NCI-H1105 treated with DMSO at 0.1 percent for 48 hours (cell line): ENCODE results near the gene ANKRD27.
"Not testable (repeated sequence)": the region's sequence is repeated elsewhere in the genome, so short reads cannot be mapped to it uniquely, and the experiment has no call there.

ENCODE experiments used
- DNase-seq: peaks from one replicate; lab custom pipeline; 2025; lab: John Stamatoyannopoulos, UW

Gene ANKRD27

DNA sequence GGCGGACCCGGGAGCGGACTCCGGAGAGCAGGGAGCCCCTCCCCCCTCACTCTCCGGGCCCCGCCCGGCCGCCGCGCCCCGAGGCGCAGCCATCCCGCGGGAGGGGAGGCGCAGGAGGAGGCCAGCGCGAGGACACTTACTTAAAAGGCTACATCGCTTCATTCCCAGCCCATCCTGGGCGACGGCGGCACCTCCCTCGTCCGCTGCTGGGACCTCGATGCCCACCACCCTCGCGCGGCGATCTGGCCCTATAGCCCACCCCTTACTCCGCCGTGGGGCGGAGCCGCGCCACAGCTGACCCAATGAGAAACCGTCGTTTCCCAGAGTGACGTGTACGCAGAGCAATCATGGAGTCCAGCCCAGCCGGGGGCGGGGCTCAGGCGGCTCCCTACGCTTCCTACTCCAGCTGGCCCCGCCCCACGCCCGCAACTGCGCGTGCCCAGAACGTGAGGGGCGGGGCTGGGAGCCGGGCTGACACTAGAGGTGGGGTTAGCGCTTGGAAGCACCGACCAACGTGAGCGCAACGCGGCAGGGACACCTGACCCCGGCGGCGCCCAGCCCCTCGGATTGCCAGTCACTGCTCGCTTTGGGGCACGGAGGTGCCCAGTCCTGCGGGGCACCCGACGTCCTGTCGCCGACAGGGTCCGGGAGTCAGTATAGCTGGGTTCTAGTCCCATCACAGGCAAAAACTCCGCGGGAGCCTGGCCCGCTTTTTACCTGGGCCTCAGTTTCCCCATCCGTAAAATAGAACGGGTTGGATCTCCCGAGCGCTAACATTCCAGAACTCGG lies at the start of gene ANKRD27:
Gene ANKRD27 (minus strand): TSS at position 250 of the 789 bp plus-strand sequence. CDS start 16,165 bp downstream, outside the sequence.
- peak; percentile 98 for DNase-seq

DNA sequence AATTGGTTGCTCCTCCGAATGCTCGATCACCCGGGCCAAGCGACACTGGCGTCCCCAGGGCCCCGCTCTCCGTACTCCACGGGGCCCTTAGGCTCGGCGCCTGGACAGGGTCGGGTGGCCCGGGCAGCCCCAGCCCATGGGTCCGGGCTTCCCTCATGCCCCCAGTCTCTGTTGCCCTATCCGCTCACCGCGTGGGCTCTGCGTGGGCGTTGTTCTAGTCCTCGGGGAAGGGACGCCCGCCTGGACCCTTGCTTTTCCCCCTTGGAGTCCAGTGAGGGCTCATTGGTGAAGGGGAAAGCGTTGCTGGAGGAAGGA lies 45.9 kb upstream of the ANKRD27 start:
- no peak for DNase-seq

DNA sequence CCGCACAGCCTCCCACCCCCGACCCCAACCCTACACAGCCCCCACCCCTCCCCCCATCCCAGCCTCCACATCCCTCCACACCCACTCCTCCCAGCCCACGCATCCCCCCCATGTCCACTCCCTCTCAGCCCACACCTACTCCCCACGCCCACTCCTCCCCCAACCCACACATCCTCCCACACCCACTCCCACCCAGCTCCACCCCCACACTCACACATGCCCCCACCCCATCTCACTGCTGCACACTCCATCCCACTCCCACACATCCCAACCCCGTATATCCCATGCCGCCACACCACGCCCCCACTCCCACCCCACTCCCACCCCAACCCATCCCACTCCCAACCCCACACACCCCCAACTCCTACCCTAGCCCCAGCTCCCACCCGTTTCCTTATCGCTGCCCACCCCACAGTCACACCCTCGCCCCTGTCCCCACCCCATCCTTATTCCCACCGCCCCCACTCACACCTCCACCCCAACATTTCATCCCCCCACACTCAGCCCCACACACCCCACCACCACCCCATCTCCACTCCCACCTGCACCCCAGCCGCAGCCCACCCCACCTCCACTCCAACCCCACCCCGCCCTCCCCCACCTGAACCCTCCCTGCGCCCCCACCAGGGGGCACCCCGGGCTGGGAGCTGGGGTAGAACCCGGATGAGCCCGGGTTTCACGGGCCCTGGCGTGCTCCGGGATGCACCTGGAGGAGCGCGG lies 45.4 kb upstream of the ANKRD27 start:
- no peak for DNase-seq

DNA sequence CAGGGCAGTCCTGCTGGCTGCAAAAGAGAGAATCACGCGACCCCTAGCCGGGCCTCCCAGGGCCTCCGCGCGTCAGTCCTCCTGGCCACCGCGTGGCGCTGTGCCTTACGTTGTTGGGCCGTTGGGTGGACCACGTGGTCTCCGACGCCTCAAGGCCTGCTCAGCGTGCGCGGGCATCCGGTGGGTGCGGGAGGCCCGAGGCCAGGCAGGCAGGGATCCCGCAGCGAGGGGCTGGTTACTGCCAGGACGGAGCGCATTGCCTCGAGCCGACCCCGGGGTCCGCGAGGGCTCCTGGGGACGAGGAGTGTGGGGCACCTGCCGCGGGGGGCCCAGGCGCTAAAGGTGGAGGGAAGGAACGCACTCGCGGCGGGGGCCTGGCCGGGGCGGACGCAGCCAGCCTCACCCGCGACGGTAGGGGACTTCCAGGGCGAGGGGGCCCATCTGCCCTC lies 44.7 kb upstream of the ANKRD27 start, which contains the start of gene TDRD12:
Gene TDRD12 (plus strand): TSS at position 157 of the 449 bp plus-strand sequence. CDS start 306 bp downstream, outside the sequence.
- DNase-seq: no peak

DNA sequence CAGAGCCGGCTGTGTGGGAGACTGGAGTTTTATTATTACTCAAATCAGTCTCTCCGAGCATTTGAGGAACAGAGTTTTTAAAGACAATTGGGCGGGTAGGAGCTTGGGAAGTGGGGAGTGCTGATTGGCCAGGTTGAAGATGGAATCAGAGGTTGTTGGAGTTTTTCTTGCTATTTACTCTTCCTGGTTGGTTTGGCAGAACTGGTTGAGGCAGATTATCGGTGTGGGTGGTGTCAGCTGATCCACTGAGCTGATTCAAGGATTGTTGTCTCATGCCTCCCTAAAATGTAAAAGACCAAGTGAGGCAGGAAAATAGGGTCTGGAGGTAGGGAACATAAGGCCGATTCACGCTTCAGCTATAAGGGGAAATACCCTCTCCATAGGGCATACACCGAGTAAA lies 43.3 kb upstream of the ANKRD27 start:
- DNase-seq: no peak

DNA sequence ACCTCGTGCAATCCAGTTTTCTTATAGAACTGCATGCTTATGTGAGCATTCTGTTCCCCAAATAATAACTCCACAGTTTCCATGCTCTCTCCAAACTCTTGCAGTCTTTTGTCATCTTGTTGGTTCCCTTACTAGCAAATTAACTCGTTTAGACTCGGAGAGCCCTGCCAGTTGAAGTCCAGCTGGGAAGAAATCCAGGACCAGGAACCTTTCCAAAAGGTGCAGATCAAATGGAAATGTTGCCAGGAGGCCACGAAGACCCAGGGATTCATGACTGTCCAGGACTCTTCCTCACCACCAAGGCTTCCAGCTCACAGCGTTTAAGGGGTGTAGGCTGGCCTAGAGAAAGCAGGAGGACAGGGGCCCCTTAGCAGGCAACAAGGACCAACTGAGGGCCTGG lies 42.5 kb upstream of the ANKRD27 start:
- no peak for DNase-seq

DNA sequence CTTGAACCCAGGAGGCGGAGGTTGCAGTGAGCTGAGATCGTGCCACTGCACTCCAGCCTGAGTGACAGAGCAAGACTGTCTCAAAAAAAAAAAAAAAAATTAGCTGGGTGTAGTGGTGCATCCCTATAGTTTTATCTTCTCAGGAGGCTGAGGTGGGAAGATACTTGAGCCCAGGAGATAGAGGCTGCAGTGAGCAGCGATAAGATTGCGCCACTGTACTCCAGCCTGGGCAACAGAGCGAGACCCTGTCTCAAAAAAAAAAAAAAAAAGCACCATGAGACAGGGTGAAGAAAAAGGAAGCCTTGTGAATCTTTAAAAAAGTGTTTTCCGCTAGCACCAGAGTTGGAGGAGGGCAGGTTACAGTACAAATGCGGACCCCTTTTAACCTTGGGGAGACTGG lies 41.2 kb upstream of the ANKRD27 start:
- DNase-seq: not testable (repeated sequence)

DNA sequence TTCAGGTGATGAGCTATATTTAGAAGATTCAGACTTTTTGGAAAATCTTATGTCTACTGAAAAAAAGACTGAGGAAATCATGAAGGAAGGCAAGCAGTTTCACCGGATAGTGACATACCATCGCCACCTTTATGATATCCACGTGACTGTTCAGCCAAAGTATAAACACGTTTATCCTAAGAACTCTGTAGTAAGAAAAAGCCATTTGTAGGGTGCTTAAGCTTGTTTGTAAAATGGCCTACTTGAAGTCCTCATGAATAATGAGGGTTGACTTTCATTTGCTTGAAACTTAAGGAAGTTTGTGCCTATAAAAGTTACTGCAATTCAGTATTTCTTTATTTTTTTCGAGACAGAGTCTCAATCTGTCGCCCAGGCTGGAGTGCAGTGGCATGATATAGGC lies 36.8 kb upstream of the ANKRD27 start:
- no peak for DNase-seq

DNA sequence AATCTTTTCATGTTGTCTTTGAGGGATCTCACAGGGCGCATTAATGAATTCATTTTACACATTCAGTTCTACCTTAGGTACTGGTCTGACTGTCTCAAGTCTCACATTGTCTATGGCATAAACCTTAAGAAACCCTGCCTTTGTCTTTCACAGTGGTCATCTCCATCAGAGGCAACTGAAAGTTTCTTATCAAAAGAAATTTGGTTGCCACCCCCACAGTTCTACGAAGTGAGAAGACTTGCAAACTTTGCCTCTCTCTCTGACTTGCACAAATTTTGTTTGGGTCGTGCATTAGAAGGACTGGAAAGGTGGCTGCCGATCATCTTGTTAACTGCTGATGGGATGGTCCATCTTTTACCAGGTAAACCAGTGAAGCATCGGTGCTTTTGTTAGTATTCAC lies 34.1 kb upstream of the ANKRD27 start:
- DNase-seq: no peak

DNA sequence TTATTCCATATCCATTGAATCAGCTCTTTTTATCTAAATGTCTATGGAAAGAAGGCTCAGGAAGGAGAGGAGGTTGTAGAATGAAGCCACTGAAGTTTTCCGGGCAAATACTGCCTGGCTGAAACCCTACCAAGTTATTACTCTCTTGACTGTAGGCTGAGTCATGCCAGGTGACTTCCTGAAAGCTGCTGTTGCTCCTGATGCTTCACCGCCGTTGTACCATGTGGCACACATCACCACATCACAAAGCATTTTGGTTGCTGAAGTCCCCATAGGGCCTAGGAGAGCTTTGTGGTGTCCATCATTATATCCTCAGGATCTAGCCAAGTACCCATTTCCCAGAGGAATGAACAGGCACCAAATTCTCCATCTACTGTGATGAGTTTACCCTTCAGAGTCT lies 33.5 kb upstream of the ANKRD27 start:
- no peak for DNase-seq

DNA sequence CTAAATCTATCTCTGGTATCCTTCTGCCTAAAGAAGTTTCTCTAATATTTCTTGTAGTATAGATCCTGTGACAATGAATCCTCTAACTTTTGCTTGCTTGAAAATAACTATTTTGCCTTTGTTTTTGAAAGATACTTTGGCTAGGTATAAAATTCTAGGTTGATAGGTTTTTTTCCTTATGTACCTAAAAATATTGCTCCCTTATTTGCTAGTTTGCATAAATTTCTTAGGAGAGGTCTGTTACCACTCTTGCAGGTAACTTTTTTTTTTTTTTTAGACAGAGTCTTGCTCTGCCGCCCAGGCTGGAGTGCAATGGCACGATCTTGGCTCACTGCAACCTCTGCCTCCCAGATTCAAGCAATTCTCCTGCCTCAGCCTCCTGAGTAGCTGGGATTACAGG lies 29.0 kb upstream of the ANKRD27 start:
- DNase-seq: not testable (repeated sequence)

DNA sequence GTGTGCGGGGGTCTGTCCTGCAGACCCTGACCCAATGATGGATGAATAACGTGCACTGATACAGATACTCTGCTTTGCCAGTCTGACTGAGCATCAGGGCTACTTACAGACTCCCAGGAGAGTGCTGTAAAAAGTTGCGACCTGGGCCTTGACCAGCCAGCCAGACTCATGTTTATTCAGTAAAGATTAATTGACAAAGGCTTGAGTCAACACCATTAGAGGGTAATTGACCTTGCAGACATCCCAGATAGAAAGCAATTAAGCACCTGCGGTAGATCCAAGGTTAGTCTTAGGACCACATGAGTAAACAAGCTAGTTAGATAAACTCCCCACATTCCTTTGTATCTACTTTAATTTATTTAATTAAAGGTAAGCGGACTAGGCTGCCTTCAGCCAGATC lies 27.0 kb upstream of the ANKRD27 start:
- DNase-seq: peak; percentile 50

DNA sequence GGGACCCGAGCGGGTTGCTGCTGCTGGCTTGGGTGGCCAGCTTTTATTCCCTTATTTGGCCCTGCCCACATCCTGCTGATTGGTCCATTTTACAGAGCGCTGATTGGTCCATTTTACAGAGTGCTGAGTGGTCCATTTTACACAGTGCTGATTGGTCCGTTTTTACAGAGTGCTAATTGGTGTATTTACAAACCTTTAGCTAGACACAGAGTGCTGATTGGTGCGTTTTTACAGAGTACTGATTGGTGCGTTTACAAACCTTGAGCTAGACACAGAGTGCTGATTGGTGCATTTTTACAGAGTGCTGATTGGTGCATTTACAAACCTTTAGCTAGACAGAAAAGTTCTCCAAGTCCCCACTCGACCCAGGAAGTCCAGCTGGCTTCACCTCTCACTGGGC lies 25.1 kb upstream of the ANKRD27 start:
- DNase-seq: not testable (repeated sequence)

DNA sequence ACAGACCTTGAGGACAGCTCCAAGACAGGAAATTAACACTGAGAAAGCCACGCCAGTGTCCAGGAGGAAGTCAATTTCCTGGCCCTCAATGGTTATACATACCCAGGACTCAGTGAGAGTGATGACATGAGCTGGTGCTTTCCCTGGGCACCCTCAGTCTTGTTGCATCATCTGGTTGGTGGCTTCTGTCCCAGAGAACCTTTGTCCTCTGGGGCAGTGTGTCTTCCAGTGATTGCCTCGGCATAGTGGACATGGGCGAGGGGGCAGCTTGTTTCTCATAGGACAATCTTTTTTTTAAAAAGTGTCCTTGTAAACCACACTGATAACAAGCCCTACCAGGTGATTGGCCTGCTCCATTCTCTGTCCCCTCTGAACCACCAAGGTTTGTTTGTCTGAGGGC lies 21.8 kb upstream of the ANKRD27 start:
- not testable (repeated sequence) for DNase-seq

DNA sequence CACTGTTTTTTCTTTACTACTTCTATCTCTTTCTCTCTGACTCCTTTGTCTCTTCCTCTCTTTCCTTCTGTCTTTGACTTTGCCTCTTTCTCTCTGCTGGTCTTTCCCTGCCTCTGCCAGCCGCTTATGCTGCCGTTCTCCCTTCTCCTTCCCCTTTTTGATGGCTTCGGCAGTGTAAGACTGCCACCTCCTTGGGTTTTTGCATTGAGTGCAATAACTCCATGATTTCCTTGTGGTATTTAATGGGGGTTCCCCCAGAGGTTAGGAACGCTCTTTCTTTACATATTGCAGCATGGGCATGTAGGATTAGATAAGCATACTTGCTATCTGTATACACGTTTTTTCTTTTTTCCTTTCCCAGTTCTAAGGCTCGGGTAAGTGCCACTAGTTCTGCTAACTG lies 20.5 kb upstream of the ANKRD27 start:
- DNase-seq: not testable (repeated sequence)

DNA sequence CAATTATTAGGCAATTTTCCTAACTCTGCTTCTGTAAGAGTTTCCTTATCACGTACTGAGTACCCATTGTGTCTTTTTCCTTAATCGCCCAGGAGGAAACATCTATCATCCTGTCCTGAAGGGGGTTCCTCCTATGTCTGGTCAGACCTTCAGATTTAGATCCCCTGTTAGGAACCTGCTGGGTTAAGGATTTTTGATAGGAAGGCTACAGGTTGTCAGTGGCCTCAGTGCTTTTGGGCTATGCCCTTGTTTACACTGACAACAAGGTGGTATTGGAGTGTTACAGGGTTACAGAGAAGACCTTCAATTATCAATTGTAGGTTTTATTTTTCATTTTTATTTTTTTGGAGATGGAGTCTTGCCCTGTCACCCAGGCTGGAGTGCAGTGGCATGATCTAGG lies 19.9 kb upstream of the ANKRD27 start:
- not testable (repeated sequence) for DNase-seq

DNA sequence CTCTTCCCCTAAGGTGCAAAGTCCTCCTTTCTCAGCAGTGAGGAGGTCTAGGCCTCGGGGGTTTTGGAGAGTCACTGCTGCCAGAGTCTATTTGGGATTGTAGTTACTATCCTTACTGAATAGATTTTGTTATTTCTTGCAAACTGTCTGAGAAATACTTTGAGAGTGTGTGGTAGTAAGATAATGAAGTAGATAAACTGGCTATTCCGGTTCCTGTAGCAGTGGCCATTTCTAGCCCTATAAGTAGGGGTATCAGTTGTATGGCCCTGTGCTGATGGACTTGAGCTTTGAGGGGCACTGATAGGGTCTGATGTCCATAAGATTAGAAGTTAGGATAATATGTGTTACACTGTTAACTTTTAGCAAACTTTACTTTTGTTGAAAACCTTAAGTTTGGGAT lies 19.3 kb upstream of the ANKRD27 start:
- DNase-seq: not testable (repeated sequence)

DNA sequence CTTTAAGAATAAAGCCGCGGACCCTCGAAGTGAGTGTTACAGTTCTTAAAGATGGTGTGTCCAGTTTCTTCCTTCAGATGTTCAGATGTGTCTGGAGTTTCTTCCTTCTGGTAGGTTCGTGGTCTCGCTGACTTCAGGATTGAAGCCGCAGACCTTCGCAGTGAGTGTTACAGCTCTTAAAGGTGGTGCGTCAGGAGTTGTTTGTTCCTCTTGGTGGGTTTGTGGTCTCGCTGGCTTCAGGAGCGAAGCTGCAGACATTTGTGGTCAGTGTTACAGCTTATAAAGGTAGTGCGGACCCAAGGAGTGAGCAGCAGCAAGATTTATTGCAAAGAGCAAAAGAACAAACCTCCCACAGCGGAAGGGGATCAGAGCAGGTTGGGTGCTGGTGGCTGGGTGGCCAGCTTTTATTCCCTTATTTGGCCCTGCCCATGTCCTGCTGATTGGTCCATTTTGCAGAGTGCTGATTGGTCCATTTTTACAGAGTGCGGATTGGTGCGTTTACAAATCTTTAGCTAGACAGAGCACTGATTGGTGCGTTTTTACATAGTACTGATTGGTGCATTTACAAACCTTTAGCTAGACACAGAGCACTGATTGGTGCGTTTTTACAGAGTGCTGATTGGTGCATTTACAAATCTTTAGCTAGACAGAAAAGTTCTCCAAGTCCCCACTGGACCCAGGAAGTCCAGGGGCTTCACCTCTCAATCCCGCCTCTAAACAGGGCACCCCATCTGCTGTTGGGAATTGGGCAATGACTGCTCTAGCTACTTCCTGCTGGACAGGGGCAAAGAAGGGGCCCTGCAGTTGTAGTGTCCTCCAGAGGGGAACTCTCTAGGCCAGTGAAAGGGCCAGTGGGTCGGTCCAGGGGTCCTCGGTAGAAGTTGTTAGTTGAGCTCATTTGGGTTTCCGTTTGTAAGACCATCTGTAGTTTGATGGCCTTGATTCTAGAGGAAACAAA lies 18.4 kb upstream of the ANKRD27 start:
- not testable (repeated sequence) for DNase-seq

DNA sequence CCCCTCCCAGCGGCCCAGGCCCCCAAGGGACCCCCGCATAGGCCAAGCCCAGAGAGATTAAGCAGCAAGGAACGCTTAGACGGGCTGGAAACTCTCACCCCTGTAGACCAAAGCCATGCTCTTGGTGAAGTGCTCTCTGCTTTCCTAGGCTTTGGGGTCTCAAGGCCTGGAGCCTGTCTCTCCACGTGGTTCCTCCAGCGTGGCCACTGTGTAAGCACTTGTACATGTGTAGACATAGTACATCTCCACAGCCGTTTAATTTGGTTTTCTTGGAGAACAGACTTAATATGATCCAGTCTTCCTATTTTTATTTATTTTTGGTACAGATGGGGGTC lies 17.7 kb upstream of the ANKRD27 start:
- no peak for DNase-seq

DNA sequence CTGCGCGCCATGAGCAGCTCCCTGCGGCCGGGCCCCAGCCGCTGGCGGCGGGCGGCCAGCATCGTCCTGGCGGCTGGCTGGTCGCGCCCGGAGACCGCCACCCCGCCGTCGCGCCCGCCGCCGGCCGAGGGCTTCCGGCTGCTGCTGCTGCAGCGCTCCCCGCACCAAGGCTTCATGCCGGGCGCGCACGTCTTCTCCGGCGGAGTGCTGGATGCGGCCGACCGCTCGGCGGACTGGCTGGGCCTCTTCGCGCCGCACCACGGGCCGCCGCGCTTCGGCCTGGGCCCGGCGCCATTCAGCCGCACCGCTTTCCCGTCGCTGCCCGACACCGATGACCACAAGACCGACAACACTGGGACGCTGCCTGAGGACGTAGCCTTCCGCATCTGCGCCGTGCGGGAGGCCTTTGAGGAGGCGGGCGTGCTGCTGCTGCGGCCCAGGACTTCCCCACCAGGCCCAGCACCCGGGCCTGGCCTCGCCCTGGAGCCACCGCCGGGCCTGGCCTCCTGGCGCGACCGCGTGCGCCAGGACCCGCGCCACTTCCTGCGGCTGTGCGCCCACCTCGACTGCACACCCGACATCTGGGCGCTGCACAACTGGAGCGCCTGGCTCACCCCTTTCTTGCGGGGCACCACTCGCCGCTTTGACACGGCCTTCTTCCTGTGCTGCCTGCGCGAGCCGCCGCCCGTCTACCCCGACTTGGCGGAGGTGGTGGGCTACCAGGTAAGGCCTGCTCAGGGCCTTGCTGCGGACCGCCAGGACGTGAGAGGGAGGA lies 17.2 kb upstream of the ANKRD27 start:
- peak; percentile 28 for DNase-seq

DNA sequence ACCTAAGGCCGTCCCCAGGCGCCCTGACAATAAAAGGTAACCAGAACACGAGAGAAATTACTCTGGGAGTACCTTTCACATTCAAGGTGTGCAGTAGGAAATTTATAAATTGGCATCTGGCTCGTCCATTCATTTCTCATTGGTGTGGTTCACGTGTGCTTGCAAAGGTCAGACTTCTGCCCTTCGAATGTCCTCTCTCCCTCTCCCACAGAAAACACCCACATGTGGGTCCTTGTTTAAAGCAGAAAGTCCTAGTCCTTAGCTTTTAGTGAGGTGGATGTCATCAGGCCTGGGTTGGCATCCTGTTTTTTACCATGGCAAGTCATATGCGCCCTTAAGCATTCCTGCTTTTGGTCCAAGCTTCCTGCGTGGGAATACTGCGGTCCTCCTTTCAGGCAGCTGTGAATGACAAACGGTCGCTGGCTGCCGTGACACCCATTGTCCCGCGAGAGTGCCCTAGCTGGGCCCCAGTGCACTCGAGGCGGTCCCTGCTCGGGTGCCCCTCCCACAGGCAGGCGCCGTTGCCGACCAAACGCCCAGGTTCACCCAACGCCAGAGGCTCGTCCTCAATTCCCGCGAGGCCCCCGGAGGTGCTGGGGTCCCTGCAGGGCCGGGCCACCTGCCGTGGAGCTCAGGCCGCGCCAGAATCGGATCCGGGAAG lies 16.4 kb upstream of the ANKRD27 start, which contains the start of gene NUDT19:
Gene NUDT19 (plus strand): TSS at position 531 of the 661 bp plus-strand sequence. CDS start 140 bp downstream, outside the sequence.
- DNase-seq: peak; percentile 84
